HTR-8/SVneo (cell line): ENCODE measurements around the gene OR10W1.

Experiments used
- DNase-seq: peaks from one replicate; pipeline ENCODE4 v3.0.0; 2011; ENCODE audit warnings: low spot score, mixed read lengths; ENCODE audit not compliant: insufficient read length
- FAIRE-seq: peaks from 2 replicates; lab custom pipeline; 2011; peaks lifted over from hg19 to GRCh38; lab: Jason Lieb, UNC

OR10W1 gene

DNA sequence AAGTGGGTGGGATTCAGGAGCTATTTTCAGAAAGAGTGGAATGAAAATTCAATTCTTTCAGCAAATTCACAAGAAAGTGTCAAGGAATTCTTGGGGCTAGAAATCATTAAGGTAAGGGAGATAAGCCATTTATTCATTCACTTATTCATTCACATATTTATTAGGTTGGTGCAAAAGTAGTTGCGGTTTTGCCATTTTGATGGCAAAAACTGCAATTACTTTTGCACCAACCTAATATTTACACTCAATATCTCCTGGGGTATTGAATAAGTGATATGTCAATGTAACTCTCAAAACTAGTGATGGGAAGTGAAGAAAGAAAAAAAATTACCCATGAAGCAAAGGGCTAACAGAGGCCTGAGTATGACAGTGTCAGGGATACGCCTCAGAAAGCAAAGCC is at the start of gene OR10W1:
Gene OR10W1, minus strand, starts transcription at position 119 of the 400 bp plus-strand sequence. CDS start 402 bp downstream, outside the sequence.
- DNase-seq (no peak), FAIRE-seq (no peak)

- no peak for FAIRE-seq
- no peak for DNase-seq
Observed at GRCh38 chr11:58316142-58316541, 48.1 kb upstream of the OR10W1 start.

DNA sequence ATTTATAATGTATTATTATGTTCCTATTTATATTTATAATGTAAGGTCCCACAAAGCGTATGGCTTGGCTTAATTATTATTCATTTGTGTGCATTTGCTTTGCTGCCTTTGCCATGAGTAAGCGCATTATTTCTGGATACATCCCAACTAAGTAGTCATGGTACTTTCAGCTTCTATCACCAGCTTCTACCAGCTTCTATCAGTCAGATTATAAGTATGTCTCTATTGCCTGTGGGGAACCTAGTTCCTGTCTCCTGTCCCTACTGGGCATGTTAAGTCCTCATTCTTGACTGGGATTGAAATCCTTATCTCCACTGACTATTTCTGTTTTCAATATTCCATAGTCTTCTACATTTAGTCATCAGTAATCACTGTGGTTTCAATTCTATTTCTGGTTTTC is 33.5 kb upstream of the OR10W1 start:
- no peak for DNase-seq
- FAIRE-seq, result no peak

- DNase-seq, result no peak
Observed at GRCh38 chr11:58292017-58292416, 24.0 kb upstream of the OR10W1 start.

GRCh38 chr11:58289266-58289665 is 21.2 kb upstream of the OR10W1 start:
- FAIRE-seq, result no peak
- DNase-seq, result no peak

More at GRCh38 chr11:58292017-58292416, 24.0 kb upstream of the OR10W1 start:
- no peak for FAIRE-seq

DNA sequence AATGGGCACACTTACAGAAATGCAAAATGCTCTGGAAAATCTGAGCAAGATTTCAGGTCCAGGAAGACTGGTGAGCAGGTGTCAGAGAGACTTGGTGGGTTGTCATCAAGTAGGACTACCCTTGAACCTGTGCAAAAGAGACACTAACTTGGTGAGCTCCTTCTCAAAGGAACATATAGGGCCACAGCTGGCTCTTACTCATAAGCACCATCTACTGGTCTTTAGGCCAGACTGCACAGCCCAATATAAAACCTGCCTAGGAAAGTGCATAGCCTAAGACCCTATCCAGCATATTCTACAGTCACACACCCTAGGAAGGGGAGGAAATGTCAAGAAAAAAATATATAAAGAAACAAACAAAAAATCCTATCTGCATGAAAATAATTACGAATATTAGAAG is 18.2 kb upstream of the OR10W1 start:
- no peak for FAIRE-seq
- peak; percentile 14 for DNase-seq

DNA sequence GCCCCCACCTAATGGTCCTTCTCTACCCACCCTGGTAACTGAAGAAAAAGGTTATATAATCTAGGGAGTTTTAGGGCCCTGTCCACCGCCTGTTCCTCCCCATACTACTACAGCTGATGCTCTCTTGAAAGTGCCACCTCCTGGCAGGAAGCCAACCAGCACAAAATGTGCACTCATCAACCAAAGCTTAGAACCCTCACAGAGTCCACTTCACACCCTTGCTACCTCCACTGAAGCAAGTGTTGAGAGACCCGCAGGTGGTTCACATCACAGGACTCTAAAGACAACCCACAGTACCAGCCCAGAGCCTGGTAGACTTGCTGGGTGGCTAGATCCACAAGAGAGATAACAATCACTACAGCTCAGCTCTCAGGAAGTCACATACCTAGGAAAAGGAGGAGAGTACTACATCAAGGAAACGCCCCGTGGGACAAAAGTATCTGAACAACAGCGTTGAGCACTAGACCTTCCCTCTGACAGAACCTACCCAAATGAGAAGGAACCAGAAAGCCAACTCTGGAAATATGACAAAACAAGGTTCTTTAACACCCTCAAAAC is 17.5 kb upstream of the OR10W1 start:
- DNase-seq (no peak), FAIRE-seq (no peak)

DNA sequence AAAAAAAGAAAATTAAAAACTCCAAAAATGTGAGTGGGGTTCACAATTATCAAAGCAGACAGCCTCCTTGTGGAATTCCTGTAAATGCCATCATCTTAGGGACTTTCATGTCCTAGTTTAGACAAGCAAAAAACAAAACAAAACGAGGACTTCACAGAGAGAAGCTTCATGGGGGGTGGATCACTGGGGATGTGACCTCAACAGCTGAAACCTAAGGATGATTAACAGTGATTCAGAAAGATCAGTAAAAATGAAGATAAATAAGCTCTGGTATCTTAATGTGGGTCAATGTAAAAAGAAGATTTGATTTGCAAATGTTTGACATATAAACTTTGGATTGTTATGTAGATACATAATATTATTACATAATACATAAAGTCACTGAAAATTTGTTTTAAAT is 8.1 kb upstream of the OR10W1 start:
- FAIRE-seq, result no peak
- no peak for DNase-seq

DNA sequence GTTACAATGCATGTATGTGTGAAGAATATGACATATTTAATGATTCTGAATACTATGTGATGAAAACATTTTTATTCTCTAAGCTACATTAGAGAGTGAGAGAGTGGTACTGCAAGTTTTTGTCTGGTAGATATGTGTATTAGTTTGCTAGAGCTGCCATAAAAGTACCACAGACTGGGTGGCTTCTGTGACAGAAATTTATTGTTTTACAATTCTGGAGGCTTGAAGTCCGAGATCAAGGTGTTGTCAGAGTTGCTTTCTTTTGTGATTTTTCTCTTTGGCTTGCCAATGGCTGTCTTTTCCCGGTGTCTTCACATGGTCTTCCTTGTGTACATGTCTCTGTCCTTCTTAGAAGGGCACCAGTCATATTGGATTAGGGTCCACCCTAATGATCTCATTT is 6.9 kb upstream of the OR10W1 start:
- DNase-seq (no peak), FAIRE-seq (no peak)

DNA sequence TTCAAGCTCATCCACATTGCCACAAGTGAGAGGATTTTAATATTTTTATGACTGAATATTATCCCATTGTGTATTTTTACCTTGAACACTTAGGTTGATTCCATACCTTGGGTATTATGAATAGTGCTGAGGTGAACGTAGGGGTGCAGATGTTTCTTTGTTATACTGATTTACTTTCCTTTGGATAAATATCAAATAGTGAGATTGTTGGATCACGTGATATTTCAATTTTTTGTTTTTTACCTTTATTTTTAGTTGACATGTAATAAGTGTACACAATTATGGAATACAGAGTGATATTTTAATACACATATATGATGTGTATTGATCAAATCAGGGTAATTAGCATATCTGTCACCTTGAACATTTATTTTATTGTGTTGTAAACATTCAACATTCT is 8.1 kb downstream of the OR10W1 start:
- no peak for FAIRE-seq

DNA sequence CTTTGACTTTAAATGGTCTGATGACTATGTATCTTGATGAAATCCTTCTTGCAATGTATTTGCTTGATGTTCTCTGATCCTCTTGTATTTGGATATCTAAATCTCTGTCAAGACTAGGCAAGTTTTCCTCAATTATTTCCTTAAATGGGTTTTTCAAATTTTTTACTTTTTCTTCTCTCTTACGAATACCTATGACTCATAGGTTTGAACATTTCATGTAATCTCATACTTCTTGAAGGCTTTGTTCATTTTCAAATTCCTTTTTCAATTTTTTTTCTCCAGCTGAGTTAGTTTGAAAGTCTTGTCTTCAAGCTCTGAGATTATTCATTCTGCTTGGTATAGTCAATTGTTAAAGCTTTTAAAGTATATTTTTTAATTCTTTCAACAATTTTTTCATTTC is 13.1 kb downstream of the OR10W1 start:
- DNase-seq (no peak), FAIRE-seq (no peak)

More for the DNA sequence above, 8.1 kb downstream of the OR10W1 start:
- DNase-seq, result no peak

DNA sequence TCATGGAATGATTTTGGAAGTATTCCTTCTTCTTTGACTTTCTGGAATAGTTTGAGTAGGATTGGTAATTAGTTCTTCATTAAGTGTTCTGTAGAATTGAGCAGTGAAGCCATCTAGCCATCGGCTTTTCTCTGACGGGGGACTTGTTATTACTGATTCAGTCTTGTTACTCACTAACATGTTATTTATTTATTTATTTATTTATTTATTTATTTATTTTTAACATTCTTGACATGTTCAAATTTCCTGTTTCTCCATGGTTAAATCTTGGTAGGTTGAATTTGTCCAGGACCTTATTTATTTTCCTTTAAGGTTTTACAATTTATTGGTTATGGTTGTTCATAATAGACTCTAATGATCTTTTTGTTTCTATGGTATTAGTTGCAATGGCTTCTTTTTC is 24.1 kb downstream of the OR10W1 start:
- FAIRE-seq, result no peak
- DNase-seq, result no peak

DNA sequence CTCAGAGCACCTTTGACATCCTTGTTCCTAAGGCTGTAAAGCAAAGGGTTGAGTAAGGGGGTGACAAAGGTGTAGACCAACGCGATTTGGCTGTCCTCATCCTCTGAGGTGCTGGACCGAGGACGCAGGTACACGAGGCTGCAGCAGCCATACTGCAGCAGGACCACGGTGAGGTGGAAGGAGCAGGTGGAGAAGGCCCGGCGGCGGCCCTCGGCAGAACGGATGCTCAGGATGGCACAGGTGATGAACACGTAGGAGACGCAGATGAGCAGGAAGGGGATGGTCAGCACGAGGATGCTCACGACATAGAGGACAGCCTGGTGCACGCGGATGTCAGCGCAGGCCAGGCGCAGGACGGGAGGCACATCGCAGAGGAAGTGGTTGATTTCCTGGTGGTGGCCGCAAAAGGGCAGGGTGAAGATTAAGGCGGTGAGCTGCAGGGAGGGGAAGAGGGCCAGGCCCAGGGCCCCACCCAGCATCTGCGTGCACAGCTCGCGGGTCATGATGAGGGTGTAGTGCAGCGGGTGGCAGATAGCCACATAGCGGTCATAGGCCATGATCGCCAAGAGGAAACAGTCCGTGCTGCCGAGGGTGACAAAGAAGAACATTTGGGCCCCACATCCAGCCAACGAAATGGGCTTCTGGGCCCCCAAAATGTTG is 40.0 kb downstream of the OR10W1 start:
- DNase-seq, result no peak
- FAIRE-seq, result no peak

- FAIRE-seq (no peak), DNase-seq (no peak)
Observed at GRCh38 chr11:58222721-58223120, 45.3 kb downstream of the OR10W1 start.
